K562 (cell line): Measurements from ENCODE around the gene NT5C1A. TPM values are rescaled to one million over a fixed set of nuclear protein-coding genes. Genes with fewer than 3 reads are reported as not detected.

Experiments used
- ATAC-seq: fragments of 200-7000 bp; cut with Tn5 transposase; 3 replicates; pipeline ENCODE4 v1.9.1; 2020; ENCODE audit warnings: moderate library complexity
- BruUV-seq: library from RNA; stranded (reverse); fragments of 400-500 nt; replicated peaks from 2 replicates; lab custom pipeline; 2021; lab: Mats Ljungman, UMichigan
- CTCF ChIA-PET: fragments of 300-600 bp; formaldehyde crosslinking; extraction: SDS; loops from one replicate; lab custom pipeline; 2021; ENCODE audit warnings: low intra/inter-chr PET ratio; lab: Yijun Ruan, JAX
- POLR2A ChIA-PET: fragments of 300-600, 350-650 bp; sonication (Branson Sonifier 250); formaldehyde crosslinking; extraction: SDS; loops from one replicate; lab custom pipeline; 2021; ENCODE audit warnings: antibody characterized with exemption, inconsistent platforms; lab: Yijun Ruan, JAX
- DNase-seq, 4 experiments: peaks; one replicate each; pipeline versions ENCODE4 v3.0.0 to v3.0.0-alpha.2; 2011 to 2018; ENCODE audit warnings: low spot score in 3 of 4, mixed read lengths in 3 of 4; ENCODE audit errors: extremely low read depth in 1 of 4
- FAIRE-seq: peaks from 2 replicates; lab custom pipeline; 2011; peaks lifted over from hg19 to GRCh38; lab: Jason Lieb, UNC
- H2AFZ ChIP-seq: 2 replicates; pipeline ENCODE4 v1.6.0; 2011; ENCODE audit warnings: low read depth, low read length, control low read depth, inconsistent platforms
- H3K27ac ChIP-seq: fragments of 200-600 bp; 3 replicates; pipeline ENCODE4 v1.8.0; 2011; ENCODE audit warnings: low read depth, mild to moderate bottlenecking, control low read depth, inconsistent platforms, low read length, moderate library complexity, mixed read lengths; ENCODE audit errors: extremely low read depth
- H3K27me3 ChIP-seq, 2 experiments: fragments of 300-600 bp in 1 of 2; 2 replicates in 1 of 2; 3 replicates in 1 of 2; pipeline versions ENCODE4 v1.6.0 to v1.8.0; 2011; ENCODE audit warnings: inconsistent platforms in 2 of 2, low read length in 2 of 2, mild to moderate bottlenecking in 1 of 2, mixed read lengths in 1 of 2, moderate library complexity in 1 of 2; ENCODE audit not compliant: control insufficient read depth in 2 of 2, insufficient read depth in 2 of 2
- H3K36me3 ChIP-seq: fragments of 300-600 bp; 3 replicates; pipeline ENCODE4 v1.8.0; 2011; ENCODE audit warnings: mild to moderate bottlenecking, low read length, inconsistent platforms; ENCODE audit not compliant: control insufficient read depth, insufficient read depth
- H3K4me1 ChIP-seq, 2 experiments: fragments of 200-600 bp in 1 of 2; replicated peaks in 1 of 2; 2 replicates in 1 of 2; 3 replicates in 1 of 2; pipeline versions ENCODE4 v1.5.1 to v1.8.0; 2011; ENCODE audit warnings: inconsistent platforms in 2 of 2, low read length in 2 of 2, mild to moderate bottlenecking in 1 of 2, mixed read lengths in 1 of 2, moderate library complexity in 1 of 2; ENCODE audit not compliant: control insufficient read depth in 2 of 2, insufficient read depth in 2 of 2
- H3K4me2 ChIP-seq: 2 replicates; pipeline ENCODE4 v1.6.1; 2011; ENCODE audit warnings: low read length, control low read depth, inconsistent platforms, mixed read lengths; ENCODE audit not compliant: insufficient read depth
- H3K4me3 ChIP-seq: fragments of 200-600 bp; sonication (generic), shearing (Covaris generic); 2 replicates; pipeline ENCODE4 v1.5.1; 2016; ENCODE audit warnings: control low read depth, inconsistent platforms
- H3K79me2 ChIP-seq: fragments of 200-600 bp; 3 replicates; pipeline ENCODE4 v1.8.0; 2011; ENCODE audit warnings: low read length, inconsistent platforms; ENCODE audit not compliant: control insufficient read depth, insufficient read depth
- H3K9ac ChIP-seq, 2 experiments: 2 replicates each; pipeline versions ENCODE4 v1.6.0 to v1.6.1; 2011; ENCODE audit warnings: low read depth in 2 of 2, low read length in 2 of 2, control low read depth in 1 of 2, inconsistent platforms in 1 of 2, mild to moderate bottlenecking in 1 of 2, mixed read lengths in 1 of 2; ENCODE audit not compliant: insufficient read depth in 1 of 2
- H3K9me1 ChIP-seq: one replicate; pipeline ENCODE4 v1.6.0; 2011; ENCODE audit warnings: inconsistent platforms, mild to moderate bottlenecking, low read length, moderate library complexity; ENCODE audit not compliant: control insufficient read depth, insufficient read depth
- H3K9me3 ChIP-seq: replicated peaks from 2 replicates; pipeline ENCODE4 v1.5.1; 2011; ENCODE audit warnings: low read depth, low read length, inconsistent platforms; ENCODE audit not compliant: control insufficient read depth, insufficient read depth
- H4K20me1 ChIP-seq: replicated peaks from 2 replicates; pipeline ENCODE4 v1.6.1; 2011; ENCODE audit warnings: low read length, inconsistent platforms, mixed read lengths; ENCODE audit not compliant: control insufficient read depth, insufficient read depth
- MBD2 ChIP-seq: sonication (generic); IDR thresholded peaks from 2 replicates; pipeline ENCODE4 v1.6.1; 2016; ENCODE audit warnings: low read depth, borderline replicate concordance
- POLR3G ChIP-seq: IDR thresholded peaks from 2 replicates; pipeline ENCODE4 v1.6.1; 2011; ENCODE audit not compliant: insufficient read length, insufficient replicate concordance; ENCODE audit errors: extremely low read depth
- WGBS: fragments of 100-300 bp; shearing (Covaris generic); methylation state at CpG from one replicate; pipeline ENCODE4 v1.1.6; 2016; ENCODE audit warnings: low coverage, mixed read lengths; ENCODE audit not compliant: insufficient coverage; ENCODE audit errors: missing lambda C conversion rate; 5-methylcytosine and 5-hydroxymethylcytosine counted together
- in situ Hi-C: fragments of 300-500 bp; cut with MboI; formaldehyde crosslinking; loops from 4 replicates; pipeline ENCODE4 v1.15.0; 2018; ENCODE audit warnings: inconsistent platforms, mixed read lengths
- intact Hi-C: fragments of 100-400 bp; cut with micrococcal nuclease; formaldehyde crosslinking; loops from 2 replicates; pipeline ENCODE4 v1.14.2; 2022
- polyA plus RNA-seq, 8 experiments: library from polyadenylated mRNA; depleted of rRNA in 4 of 8; stranded (reverse) in 5 of 8; unstranded in 3 of 8; fragments of >200 nt; fragmentation: Nextera tagmentation in 2 of 8; fragmentation: Illumina TruSeq in 1 of 8; extraction: Ambion mirVana in 2 of 8; extraction: Trizol in 1 of 8; gene quantifications; 2 replicates each; pipeline versions ENCODE4 v1.2.1 to v1.2.3, GENCODE V29; 2011 to 2014; ENCODE audit warnings: inconsistent platforms in 1 of 8, missing spikeins in 1 of 8
- total RNA-seq, 7 experiments: library from RNA; depleted of rRNA in 6 of 7; stranded (reverse); fragments of >200 nt in 6 of 7; fragmentation: Illumina TruSeq in 2 of 7; extraction: Trizol in 2 of 7; gene quantifications; 2 replicates each; pipeline versions ENCODE4 v1.2.1 to v1.2.3, GENCODE V29; 2011 to 2021; ENCODE audit warnings: low replicate concordance in 1 of 7
- TF ChIP-seq, protein P1 (sequence below): fragments of 450-650 bp; IDR thresholded peaks from 2 replicates; pipeline ENCODE4 v1.6.1; 2016

The NT5C1A gene
- total and polyA plus RNA-seq, 9 of the 15 experiments (the other 6 are each of a cell fraction or from before 2014, with no cell fraction given): not detected

DNA sequence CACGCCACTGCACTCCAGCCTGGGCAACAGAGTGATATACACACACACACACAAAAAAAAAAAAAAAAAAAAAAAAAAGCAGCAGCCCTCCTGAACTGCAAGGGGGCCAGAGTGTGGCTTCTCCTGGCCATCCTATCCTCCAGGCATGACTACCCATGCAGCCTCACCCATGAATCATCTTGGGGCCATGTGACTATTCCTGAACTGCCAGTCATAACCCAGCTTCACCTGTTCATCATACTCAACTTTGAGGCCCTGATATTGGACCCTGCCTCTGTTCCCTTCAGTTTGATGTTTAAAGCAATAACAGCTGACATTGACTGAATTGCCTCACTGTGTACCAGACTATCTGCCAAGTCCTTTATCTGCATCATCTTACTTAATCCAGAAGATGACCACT lies 22.1 kb upstream of the NT5C1A start:
- Histone ChIP-seq H3K9me3 (no peaks in the 10 kb centered on the region), H3K9ac (no peak overlapping the region), H3K79me2 (no peaks in the 10 kb centered on the region), H3K27ac (no peak overlapping the region), H3K36me3 (no peaks in the 10 kb centered on the region), H3K27me3 (peaks cover 25 to 62% of the 10 kb centered on the region in 2 experiments), H3K4me2 (no peak overlapping the region), H3K9me1 (no peaks in the 10 kb centered on the region), H3K4me1 (peaks cover 0 to 21% of the 10 kb centered on the region in 2 experiments; a peak in 2 of 5 replicates), H3K4me3 (no peak overlapping the region), H2AFZ (no peak overlapping the region), H4K20me1 (no peaks in the 10 kb centered on the region)
- POLR2A ChIA-PET: interaction anchor here (1.2 to 2.3 kb wide), 3 partner anchors 8 to 45 kb away, joined by 3 to 5 read pairs (median 4); partner anchors contain the start of gene PPIE
- in situ Hi-C loops: no loop called here
- no peak for DNase-seq
- intact Hi-C loops: no loop called here
- BruUV-seq: no TSS peak
- no peak for ATAC-seq
- WGBS: 0% methylated on average over 1 of the region's 1 CpG
- no peak for TF ChIP-seq POLR3G
- no peak for TF ChIP-seq MBD2
- TF ChIP-seq, protein P1, sequence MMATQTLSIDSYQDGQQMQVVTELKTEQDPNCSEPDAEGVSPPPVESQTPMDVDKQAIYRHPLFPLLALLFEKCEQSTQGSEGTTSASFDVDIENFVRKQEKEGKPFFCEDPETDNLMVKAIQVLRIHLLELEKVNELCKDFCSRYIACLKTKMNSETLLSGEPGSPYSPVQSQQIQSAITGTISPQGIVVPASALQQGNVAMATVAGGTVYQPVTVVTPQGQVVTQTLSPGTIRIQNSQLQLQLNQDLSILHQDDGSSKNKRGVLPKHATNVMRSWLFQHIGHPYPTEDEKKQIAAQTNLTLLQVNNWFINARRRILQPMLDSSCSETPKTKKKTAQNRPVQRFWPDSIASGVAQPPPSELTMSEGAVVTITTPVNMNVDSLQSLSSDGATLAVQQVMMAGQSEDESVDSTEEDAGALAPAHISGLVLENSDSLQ: 0 out of 2 replicates have a peak, but pooled peaks have one; percentile 24
- CTCF ChIA-PET: no interaction called here
- no peak for FAIRE-seq
